HG03520 (cell line): ENCODE data around the gene FAM120A.

ENCODE experiments used
- ATAC-seq: cut with Tn5 transposase; IDR thresholded peaks from one replicate; pipeline ENCODE4 v1.9.1; 2021; ENCODE audit warnings: mild to moderate bottlenecking, moderate library complexity; ENCODE audit not compliant: unreplicated experiment

Gene FAM120A

DNA sequence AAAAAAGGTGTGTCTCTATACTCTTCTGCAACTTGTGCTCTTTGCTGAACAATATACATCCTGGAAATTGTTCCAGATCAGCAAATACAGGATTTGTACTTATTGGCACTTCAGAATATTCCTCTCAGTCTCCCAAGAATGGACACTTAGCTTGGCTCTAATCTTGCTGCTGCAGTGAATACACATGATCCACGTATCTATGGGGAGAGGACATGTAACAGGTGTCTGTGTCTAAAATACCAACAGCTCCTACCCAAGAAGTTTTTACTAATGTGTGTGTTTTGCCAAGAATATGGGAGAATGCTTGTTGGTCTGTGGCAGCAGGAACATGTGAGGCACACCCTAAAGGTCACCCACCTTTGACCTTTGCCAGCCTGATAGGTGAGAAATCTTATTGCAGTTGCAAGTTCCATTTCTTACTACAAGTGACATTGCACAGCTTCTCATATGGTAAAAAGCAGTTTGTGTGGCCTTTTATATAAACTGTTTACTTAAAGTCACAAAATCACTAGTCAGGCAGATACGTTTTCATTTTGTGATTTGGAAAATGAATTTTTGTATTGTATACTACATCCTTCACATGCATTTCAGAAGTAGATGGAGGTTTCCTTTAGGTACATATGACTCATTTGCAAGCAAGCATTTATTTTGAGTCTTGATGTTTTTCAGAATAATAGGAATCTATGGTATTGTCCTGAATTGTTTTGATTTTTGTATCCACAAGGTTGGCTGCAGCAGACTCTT lies 160.7 kb downstream of the FAM120A start:
- ATAC-seq, result no peak

GRCh38 chr9:93612796-93613154 lies 161.3 kb downstream of the FAM120A start:
- peak; percentile 71 for ATAC-seq

- no peak for ATAC-seq
Observed at GRCh38 chr9:93613174-93613573, 161.7 kb downstream of the FAM120A start.

GRCh38 chr9:93613791-93614190 lies 162.3 kb downstream of the FAM120A start:
- no peak for ATAC-seq

DNA sequence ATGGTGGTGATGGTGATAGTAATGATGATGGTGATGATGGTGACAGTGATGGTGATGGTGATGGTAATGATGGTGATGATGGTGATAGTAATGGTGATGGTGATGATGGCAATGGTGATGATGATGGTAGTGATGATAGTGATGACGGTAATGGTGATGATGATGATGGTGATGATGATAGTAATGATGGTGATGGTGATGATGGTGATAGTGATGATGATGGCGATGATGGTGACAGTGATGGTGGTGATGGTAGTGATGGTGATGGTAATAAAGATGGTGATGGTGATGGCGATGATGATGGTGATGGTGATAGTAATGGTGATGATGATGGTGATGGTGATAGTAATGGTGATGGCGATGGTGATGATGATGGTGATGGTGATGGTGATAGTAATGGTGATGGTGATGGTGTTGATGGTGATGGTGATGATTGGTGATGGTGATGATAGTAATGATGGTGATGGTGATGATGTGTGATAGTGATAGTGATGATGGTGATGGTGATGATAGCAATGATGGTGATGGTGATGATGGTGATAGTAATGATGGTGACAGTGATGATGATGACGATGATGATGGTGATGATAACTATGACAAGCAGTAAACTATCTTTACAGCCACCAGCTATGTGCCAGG lies 163.5 kb downstream of the FAM120A start:
- ATAC-seq, result no peak
